ENCODE data around the gene TSPYL1. TPM values are rescaled to one million over a fixed set of nuclear protein-coding genes. Genes with fewer than 3 reads are reported as not detected.

The TSPYL1 gene
- total and polyA plus RNA-seq, 2 of the 8 experiments (the other 6 are each of a cell fraction or from before 2014, with no cell fraction given) = 33.2 to 79.1 TPM

GRCh38 chr6:116263353-116263752 lies 16.4 kb downstream of the TSPYL1 start:
- no peaks in the 10 kb centered on the region for H3K4me1 ChIP-seq (replicated peaks in 1 of 4; ENCODE audit: control insufficient read depth in 3 of 4, insufficient read depth in 4 of 4, low read length in 3 of 4)
- H3K4me2 ChIP-seq (ENCODE audit: insufficient read depth in 1 of 2, low read depth in 2 of 2, low read length in 2 of 2) = no peak overlapping the region
- H2BK120ac ChIP-seq (replicated peaks; ENCODE audit: low read depth, low read length) = no peak overlapping the region
- no peak overlapping the region for H3K4me3 ChIP-seq (ENCODE audit: extremely low read depth in 1 of 4, insufficient read depth in 2 of 4, low read depth in 3 of 4, low read length in 4 of 4)
- WGBS, 2 experiments (ENCODE audit: extremely low coverage in 1 of 2, insufficient coverage in 1 of 2, insufficient read length in 1 of 2, insufficient replicate concordance in 2 of 2, low coverage in 1 of 2, low lambda C conversion rate in 2 of 2, missing lambda C conversion rate in 1 of 2) = 100% methylated on average over 1 of the region's 1 CpG; no CpG with 5 or more reads in 1 of the 2 experiments
- no peaks in the 10 kb centered on the region for H3K9me3 ChIP-seq (ENCODE audit: insufficient read depth in 2 of 2, low read depth in 1 of 2, low read length in 1 of 2)
- no peaks in the 10 kb centered on the region; a peak in 1 of 8 replicates for H3K36me3 ChIP-seq (ENCODE audit: control insufficient read depth in 2 of 4, insufficient read depth in 4 of 4, low read length in 3 of 4)
- H3K27me3 ChIP-seq (replicated peaks in 1 of 4; ENCODE audit: control insufficient read depth in 3 of 4, extremely low read depth in 1 of 4, insufficient read depth in 3 of 4, low read length in 3 of 4) = no peaks in the 10 kb centered on the region
- FAIRE-seq = no peak
- ChIA-PET CTCF (ENCODE audit: partially characterized antibody) (no interaction called here), POLR2A (ENCODE audit: partially characterized antibody) (no interaction called here)
- H2AK5ac ChIP-seq (ENCODE audit: low read depth, low read length) = no peak overlapping the region
- no peak overlapping the region for H4K91ac ChIP-seq (replicated peaks; ENCODE audit: insufficient read length, low read length)
- no peak overlapping the region for H2BK12ac ChIP-seq (ENCODE audit: low read depth, low read length)
- H2BK15ac ChIP-seq (ENCODE audit: low read length) = no peak overlapping the region
- TF ChIP-seq TCF12 (IDR thresholded peaks at IDR 0.05; ENCODE audit: low read depth, low read length) (no peak), NANOG (IDR thresholded peaks at IDR 0.05; ENCODE audit: insufficient read depth, low read depth, low read length, poor library complexity, severe bottlenecking) (no peak), BRCA1 (IDR thresholded peaks at IDR 0.05; ENCODE audit: low read depth, low read length) (no peak), TAF7 (optimal IDR thresholded peaks at IDR 0.05; ENCODE audit: borderline replicate concordance, low read depth, low read length) (no peak)
- H3K4ac ChIP-seq (replicated peaks; ENCODE audit: insufficient read length, low read depth, low read length) = no peak overlapping the region
- H3K14ac ChIP-seq (ENCODE audit: insufficient read length) = no peak overlapping the region
- no peaks in the 10 kb centered on the region for H3K23me2 ChIP-seq (ENCODE audit: low read depth, low read length)
- H4K8ac ChIP-seq (ENCODE audit: extremely low read depth, insufficient read depth, low read length) = no peak overlapping the region
- no peak overlapping the region for H3K27ac ChIP-seq (ENCODE audit: low read depth, low read length)
- H2BK5ac ChIP-seq (ENCODE audit: low read depth, low read length) = no peak overlapping the region
- no peak overlapping the region for H3K9ac ChIP-seq (replicated peaks in 1 of 4; ENCODE audit: extremely low read depth in 1 of 4, low read depth in 3 of 4, low read length in 3 of 4)
- no peak overlapping the region for H3K18ac ChIP-seq (ENCODE audit: extremely low read depth, low read length)
- H3K79me1 ChIP-seq (ENCODE audit: low read depth, low read length) = no peaks in the 10 kb centered on the region; the same call in 1 of the 2 replicates
- H3K23ac ChIP-seq (ENCODE audit: insufficient read length) = no peak overlapping the region
- H2AFZ ChIP-seq (ENCODE audit: low read length) = no peak overlapping the region
- H3K79me2 ChIP-seq (ENCODE audit: control insufficient read depth in 1 of 2, insufficient read depth in 2 of 2, low read length in 2 of 2) = no peaks in the 10 kb centered on the region
- no peak for DNase-seq (ENCODE audit: low read depth in 1 of 2, low spot score in 2 of 2)
- peaks cover 0 to 3% of the 10 kb centered on the region in 2 experiments for H4K20me1 ChIP-seq (replicated peaks in 1 of 2; ENCODE audit: control insufficient read depth in 1 of 2, insufficient read depth in 2 of 2, low read length in 2 of 2)
- no peak overlapping the region for H3K56ac ChIP-seq (replicated peaks; ENCODE audit: insufficient read length, low read depth, low read length)
- no peak overlapping the region for H2BK20ac ChIP-seq (ENCODE audit: low read length)
- H4K5ac ChIP-seq (ENCODE audit: insufficient read length, low read depth, low read length) = no peak overlapping the region

Data from H1 (cell line).